ENCODE data around the gene TSSK6.

Gene TSSK6

GRCh38 chr19:19471682-19472081, 43.7 kb downstream of the TSSK6 start:
- Histone ChIP-seq H3K36me3 (ENCODE audit: control insufficient read depth, insufficient read depth, low read length) (peaks cover 10% of the 10 kb centered on the region), H3K27me3 (replicated peaks; ENCODE audit: control insufficient read depth, insufficient read depth, low read length) (no peaks in the 10 kb centered on the region), H3K4me3 (replicated peaks; ENCODE audit: low read depth, low read length) (no peak overlapping the region)
- no peak for DNase-seq (ENCODE audit: extremely low read depth, insufficient read length)
- TF ChIP-seq CTCF (IDR thresholded peaks at IDR 0.05; ENCODE audit: insufficient read depth, low read length, poor library complexity, severe bottlenecking): no peak

DNA sequence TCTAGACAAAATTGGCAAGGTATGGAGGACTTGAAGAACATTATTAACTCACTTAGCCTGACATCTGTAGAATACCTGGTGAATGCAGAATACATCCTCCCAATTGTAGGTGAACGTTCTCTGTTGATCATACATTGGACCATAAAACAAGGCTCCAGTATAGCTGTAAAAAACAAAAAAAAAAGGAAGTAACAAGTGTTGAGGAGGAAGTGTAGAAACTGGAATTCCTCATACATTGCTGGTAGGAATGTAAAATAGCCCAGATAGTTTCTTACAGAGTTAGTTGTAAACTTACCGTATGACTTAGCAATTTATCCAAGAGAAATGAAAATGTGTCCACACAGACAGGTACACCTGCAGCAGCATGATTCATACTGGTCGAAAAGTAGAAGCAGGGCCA, 44.8 kb downstream of the TSSK6 start:
- H3K36me3 ChIP-seq (ENCODE audit: control insufficient read depth, insufficient read depth, low read length): peaks cover 18% of the 10 kb centered on the region
- no peak for DNase-seq (ENCODE audit: extremely low read depth, insufficient read length)
- no peaks in the 10 kb centered on the region for H3K27me3 ChIP-seq (replicated peaks; ENCODE audit: control insufficient read depth, insufficient read depth, low read length)
- no peak overlapping the region for H3K4me3 ChIP-seq (replicated peaks; ENCODE audit: low read depth, low read length)
- TF ChIP-seq CTCF (IDR thresholded peaks at IDR 0.05; ENCODE audit: insufficient read depth, low read length, poor library complexity, severe bottlenecking): no peak

- Histone ChIP-seq H3K4me3 (replicated peaks; ENCODE audit: low read depth, low read length) (no peak overlapping the region), H3K36me3 (ENCODE audit: control insufficient read depth, insufficient read depth, low read length) (peaks cover 22% of the 10 kb centered on the region), H3K27me3 (replicated peaks; ENCODE audit: control insufficient read depth, insufficient read depth, low read length) (no peaks in the 10 kb centered on the region)
- no peak for TF ChIP-seq CTCF (IDR thresholded peaks at IDR 0.05; ENCODE audit: insufficient read depth, low read length, poor library complexity, severe bottlenecking)
- no peak for DNase-seq (ENCODE audit: extremely low read depth, insufficient read length)
Measured at GRCh38 chr19:19468424-19469050, 46.8 kb downstream of the TSSK6 start.

- Histone ChIP-seq H3K36me3 (ENCODE audit: control insufficient read depth, insufficient read depth, low read length) (peaks cover 20% of the 10 kb centered on the region), H3K27me3 (replicated peaks; ENCODE audit: control insufficient read depth, insufficient read depth, low read length) (no peaks in the 10 kb centered on the region), H3K4me3 (replicated peaks; ENCODE audit: low read depth, low read length) (no peak overlapping the region)
- TF ChIP-seq CTCF (IDR thresholded peaks at IDR 0.05; ENCODE audit: insufficient read depth, low read length, poor library complexity, severe bottlenecking): no peak
- no peak for DNase-seq (ENCODE audit: extremely low read depth, insufficient read length)
Measured at GRCh38 chr19:19466201-19466600, 49.1 kb downstream of the TSSK6 start.

GRCh38 chr19:19465436-19466070, 49.8 kb downstream of the TSSK6 start:
- Histone ChIP-seq H3K27me3 (replicated peaks; ENCODE audit: control insufficient read depth, insufficient read depth, low read length) (no peaks in the 10 kb centered on the region), H3K36me3 (ENCODE audit: control insufficient read depth, insufficient read depth, low read length) (peaks cover 20% of the 10 kb centered on the region), H3K4me3 (replicated peaks; ENCODE audit: low read depth, low read length) (no peak overlapping the region)
- no peak for TF ChIP-seq CTCF (IDR thresholded peaks at IDR 0.05; ENCODE audit: insufficient read depth, low read length, poor library complexity, severe bottlenecking)
- DNase-seq (ENCODE audit: extremely low read depth, insufficient read length): no peak
